ENCODE data around the gene LRRC51.

Gene LRRC51

DNA sequence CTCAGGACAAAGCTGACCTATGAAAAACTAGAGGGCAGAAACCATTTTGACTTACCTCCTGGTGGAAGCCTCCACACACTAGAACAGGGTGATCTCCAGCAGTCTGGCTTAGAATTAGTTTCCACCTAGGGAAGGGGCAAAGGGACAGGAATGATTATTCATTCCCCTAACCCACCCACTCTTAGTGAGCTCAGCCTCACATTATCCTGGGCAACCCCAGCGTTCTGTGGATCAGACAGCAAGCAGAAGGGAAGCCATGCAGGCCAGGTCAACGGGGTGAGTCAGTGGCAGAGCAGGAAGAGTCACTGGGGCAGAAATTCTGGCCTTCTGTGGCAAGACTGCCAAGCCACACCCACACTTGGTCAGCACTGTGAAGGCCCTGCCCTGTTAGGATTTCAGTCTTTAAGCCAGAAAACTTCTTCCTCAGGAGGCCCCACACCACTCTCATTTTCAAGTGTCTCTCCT, 10.8 kb upstream of the LRRC51 start:
- no peak for DNase-seq (ENCODE audit: extremely low read depth in 1 of 2, low read depth in 1 of 2)

DNA sequence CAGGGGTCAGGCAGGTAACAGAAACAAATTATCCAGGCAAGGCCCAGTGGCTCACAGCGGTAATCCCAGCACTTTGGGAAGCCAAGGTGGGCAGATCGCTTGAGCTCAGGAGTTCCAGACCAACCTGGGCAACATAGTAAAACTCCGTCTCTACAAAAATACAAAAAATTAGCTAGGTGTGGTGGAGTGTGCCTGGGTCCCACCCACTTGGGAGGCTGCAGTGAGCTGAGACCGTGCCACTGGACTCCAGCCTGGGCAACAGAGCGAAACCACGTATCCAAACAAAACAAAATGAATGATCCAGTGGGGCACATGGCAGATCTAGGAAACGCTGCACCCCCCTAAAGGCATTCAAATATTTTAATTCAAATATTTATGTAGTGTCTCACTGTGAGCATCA, 10.2 kb upstream of the LRRC51 start:
- no peak for DNase-seq (ENCODE audit: extremely low read depth in 1 of 2, low read depth in 1 of 2)

DNA sequence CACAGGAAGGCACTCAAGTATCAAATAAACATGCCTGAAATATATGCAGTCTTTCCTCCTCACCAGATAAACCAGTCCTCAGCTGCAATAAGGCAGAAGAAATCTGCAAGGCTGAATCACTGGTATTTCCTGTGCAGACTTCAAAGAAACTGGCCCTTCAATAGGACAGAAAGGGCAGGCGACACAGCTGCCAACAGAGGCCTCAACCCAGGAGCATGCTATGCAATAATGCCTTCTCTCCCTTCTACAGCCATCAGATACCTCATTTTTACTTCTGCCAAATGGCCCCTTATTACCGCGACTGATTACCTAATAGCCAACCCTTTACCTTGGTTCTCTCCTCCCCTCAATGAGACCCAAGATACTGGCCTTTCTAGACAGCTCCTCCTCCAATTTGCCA, 8.3 kb upstream of the LRRC51 start:
- no peak for DNase-seq (ENCODE audit: extremely low read depth in 1 of 2, low read depth in 1 of 2)

DNA sequence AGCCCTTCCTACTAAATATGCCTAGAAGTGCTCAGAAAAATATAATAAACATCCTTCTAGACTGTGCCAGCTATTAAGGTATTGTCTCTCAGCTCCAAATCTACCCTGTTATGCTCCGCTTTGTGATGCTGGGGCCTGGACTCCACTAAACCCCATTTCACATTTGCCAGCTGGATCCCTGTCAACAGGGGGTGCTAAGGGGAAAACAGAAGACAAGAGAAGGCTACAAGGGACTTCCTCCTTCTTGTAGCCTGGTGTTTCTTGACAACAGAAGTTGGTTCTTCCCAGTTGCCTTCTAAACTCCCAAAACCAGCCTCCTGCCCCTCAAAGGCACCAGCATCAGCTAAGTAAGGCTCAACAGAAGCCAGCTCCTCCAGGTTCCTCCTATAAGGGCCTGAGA, 5.5 kb upstream of the LRRC51 start:
- DNase-seq (ENCODE audit: extremely low read depth in 1 of 2, low read depth in 1 of 2), result no peak

DNA sequence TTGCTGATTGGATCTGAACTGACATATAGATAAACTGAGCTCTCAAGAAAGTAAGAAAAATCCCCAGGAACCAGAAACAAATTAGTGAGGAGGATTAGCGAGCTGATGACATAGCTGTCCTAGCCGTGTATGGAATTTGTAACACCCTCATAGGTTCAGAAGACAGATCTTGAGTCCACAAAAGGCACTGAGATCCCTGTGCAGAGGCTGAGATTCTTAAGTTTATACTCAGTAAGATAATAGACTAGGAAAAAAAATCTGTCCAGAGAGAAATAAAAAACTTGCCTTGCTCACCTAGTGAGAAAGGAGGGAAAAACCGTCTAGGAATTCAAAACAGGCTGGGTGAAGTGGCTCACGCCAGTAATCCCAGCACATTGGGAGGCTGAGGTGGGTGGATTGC, 4.9 kb upstream of the LRRC51 start:
- DNase-seq (ENCODE audit: extremely low read depth in 1 of 2, low read depth in 1 of 2), result no peak

DNA sequence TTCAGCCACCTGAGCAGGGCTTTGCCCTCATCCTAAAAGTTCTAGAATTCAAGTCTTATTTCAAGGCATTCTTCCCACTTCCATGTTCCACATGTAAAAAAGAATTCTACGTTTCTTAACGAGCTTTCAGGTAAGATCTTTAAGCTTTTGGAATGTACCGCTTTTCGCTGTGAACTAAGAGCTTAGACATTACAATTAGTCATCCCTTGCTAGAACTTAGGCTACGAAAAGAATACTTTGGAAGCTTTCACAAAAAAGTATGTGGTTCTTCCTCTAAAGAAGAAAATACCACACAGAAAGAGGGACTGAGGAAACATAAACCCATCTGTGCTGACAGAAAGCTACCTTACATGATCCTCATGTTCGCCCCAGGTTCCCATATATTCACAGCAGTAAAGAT, 2.2 kb upstream of the LRRC51 start:
- no peak for DNase-seq (ENCODE audit: extremely low read depth in 1 of 2, low read depth in 1 of 2)

DNA sequence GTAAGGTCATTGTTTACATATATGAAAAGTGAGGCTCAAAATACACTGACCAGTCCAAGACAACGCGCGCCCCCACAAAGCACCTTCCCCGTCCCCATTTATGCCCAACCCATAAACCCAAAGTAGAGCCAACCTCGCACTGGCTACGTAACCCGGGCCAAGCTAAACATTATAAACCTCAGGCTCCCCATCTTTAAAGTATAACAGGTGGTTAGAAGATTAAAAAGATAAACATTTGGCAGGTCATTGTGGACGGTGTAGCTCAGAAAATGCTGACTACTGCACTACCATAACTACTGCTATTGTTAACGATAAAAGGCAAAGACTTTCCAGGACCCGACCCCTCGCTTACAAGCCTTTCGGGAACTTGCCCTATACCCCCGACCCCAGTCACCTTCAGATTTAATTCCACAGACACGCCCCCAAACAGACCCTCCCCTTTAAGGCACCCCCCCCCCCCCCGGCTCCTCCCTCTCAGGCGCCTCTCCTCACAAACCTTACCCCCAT, 778 bp upstream of the LRRC51 start:
- no peak for DNase-seq (ENCODE audit: extremely low read depth in 1 of 2, low read depth in 1 of 2)

DNA sequence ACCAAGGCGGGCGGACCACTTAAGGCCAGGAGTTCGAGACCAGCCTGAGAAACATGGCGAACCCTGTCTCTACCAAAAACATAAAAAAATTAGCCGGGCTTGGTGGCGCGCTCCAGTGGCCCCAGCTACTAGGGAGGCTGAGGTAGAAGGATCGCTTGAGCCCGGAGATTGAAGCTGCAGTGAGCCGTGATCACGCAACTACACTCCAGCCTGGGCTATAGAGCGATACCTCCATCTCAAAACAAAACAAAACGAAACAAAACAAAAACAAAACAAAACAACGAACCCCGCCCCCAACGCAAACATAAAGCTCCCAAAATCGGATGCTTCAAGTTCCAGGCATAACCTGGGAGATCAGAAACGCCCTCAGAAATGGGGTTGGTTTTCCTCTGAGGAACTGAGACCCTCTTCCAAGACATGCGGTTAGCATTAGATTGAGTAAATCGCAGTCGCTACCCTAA, 564 bp downstream of the LRRC51 start:
- no peak for DNase-seq (ENCODE audit: extremely low read depth in 1 of 2, low read depth in 1 of 2)

DNA sequence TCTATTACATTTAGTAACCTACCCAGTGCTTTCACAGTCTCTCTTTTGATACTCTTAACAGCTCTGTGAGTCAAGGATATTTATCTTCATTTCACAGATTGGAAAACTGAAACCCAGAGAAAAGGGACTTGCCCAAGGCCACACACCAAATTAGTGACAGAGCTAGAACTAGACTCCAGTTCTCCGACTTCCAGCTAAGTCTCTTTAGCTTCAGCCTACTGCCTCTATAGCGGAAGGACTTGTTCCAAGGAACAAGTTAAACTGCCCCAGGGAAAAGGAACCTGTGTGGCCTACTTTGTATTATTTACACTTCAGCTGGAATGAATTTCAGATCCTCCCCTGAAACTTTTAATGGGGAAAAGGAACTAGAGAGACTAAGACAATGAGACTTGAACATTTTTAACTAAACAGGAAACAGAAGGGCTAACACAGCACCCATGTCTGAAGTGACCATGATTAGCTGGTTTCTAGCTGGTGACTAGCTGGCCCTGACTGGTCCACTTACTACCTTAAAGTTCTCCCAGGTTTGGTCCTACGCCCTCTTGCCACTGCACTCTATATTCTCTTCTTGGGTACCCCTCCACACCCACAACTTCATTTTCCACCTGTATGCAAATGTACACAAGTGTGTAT, 1.3 kb downstream of the LRRC51 start:
- no peak for DNase-seq (ENCODE audit: extremely low read depth in 1 of 2, low read depth in 1 of 2)

DNA sequence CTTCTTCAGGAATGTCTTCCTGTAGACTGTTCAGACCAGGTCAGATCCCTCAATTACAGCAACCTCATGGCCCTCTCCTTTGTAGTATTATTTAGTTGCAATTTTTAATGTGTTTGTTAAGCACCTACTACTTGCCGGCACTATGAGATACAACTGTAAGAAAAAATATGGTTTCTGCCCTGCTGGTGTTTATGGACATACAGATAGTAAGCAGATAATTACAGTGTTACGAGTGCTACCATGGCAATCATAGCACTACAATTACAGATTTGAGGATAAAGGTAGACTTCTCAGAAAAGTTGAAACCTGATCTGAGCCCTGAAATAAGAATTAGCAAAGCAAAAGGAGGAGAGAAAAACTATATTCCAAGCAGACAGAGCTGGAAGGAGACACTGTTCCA, 2.8 kb downstream of the LRRC51 start:
- DNase-seq (ENCODE audit: extremely low read depth in 1 of 2, low read depth in 1 of 2), result no peak

DNA sequence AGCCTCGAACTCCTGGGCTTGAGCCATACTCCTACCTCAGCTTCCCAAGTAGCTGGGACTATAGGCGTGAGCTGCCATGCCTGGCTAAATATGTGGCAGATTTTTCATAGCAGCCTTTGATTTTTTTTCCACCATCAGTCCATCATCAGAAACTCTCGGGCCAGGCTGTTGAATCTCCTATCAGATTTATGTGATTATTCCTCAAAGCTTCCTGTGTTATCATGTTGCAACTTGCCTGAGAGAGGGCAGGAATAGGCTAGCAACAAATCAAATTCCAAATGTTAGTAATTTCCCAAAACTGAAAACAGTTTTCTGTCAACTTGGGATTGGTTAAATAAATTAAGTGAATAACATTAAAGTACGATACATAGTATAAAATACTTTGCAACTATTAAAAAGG, 3.4 kb downstream of the LRRC51 start:
- DNase-seq (ENCODE audit: extremely low read depth in 1 of 2, low read depth in 1 of 2), result no peak

DNA sequence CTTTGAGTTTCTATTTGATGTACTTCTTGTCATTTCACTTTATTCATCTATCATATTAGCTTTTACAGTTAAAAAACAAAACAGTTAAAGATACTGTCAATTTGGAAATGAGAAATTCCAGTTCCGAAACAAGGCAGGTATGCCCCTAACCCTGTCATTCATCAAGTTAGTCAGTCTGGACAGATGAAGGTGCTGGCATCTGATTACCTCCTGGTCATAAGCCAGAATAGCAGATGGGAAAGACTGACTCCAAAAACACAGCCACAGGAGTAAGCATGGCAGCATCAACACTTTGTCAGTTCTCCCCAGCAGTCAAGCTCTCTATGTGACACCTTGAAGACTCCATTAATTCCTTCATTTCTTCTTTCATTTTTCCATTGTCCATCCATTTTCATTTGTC, 4.3 kb downstream of the LRRC51 start:
- no peak for DNase-seq (ENCODE audit: extremely low read depth in 1 of 2, low read depth in 1 of 2)

DNA sequence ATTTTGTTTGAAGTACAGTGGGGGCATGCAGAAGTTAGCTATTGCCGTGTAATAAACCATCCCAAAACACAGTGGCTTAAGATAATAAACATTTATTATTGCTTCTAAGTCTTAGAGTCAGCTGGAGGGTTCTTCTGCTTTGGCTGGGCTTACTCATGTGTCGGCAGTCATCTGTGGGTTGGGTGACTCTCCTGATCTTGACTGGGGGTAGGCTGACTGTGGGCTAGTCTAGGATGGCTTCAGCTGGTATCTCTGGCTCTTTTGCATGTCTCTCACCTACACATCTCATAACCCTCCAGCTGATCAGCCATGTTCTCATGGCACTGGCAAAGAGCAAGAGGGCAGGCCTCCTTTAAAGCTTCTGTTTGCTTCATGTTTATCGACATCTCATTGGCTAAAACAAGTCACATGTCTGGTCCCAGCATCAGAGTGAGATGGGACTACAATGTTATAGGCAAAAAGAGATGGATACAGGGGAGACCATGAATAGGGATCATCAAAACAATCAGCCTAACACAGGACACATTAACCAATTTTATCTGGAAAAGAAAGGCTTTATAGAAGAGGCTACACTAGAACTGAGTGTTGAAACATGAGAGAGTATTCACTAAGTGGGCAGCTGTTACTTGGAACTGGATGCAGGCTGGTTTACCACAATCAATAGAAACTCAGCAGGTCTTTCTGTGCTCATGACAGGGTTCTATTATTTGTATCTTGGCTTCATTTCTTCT, 5.1 kb downstream of the LRRC51 start:
- no peak for DNase-seq (ENCODE audit: extremely low read depth in 1 of 2, low read depth in 1 of 2)

DNA sequence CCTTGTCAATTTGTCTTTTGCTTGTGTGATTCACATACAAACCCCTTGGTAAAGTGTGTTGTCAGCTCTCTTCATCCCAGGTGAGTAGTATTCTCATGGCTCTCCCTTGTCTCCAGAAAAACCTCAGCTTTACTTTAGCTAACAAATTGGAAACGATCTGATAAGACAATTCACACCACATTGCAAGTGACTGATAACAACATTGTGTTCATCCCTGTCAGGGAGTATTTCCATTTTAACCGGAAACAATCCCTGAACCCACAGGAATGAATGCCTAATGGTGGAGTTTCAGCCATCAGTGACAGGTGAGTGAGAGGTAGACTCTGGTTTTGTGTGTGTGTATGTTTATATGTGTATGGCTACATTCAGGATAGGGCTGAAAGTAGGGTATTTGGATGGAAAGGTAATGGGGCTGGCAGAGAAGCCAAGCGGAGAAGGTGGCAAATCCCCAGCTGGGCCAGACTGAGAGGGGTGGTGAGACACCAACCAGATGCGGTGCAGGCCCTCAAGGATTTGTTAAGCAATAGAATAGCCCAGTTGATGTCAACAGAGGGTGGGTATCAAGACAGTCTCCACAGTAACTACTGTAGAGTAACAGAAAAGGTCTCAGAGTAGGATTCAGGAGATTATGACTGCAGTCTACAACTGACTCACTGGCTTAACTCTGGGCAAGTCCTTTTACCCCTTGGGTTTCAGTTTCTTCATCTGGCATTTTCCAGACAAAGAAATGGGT, 7.6 kb downstream of the LRRC51 start:
- no peak for DNase-seq (ENCODE audit: extremely low read depth in 1 of 2, low read depth in 1 of 2)

DNA sequence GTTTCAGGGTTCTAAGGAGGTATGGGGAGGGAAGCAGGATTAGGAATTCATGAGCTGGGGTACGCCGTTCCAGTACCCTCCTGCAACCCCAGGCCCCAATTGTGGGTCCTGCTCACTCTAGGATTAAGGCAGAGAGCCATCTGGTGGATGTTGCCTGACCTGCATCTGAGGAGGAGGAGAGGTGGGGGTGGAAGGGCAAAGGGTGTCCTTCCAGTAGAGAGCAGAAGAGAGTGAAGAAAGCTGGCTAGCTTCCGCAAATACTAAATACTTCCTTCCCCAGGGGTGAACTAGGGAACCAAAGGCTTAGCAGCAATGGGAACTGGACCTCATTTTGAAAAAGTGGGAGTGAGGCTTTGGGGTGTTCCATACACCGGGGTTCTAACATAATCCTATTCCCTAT, 10.6 kb downstream of the LRRC51 start:
- DNase-seq (ENCODE audit: extremely low read depth in 1 of 2, low read depth in 1 of 2), result no peak

DNA sequence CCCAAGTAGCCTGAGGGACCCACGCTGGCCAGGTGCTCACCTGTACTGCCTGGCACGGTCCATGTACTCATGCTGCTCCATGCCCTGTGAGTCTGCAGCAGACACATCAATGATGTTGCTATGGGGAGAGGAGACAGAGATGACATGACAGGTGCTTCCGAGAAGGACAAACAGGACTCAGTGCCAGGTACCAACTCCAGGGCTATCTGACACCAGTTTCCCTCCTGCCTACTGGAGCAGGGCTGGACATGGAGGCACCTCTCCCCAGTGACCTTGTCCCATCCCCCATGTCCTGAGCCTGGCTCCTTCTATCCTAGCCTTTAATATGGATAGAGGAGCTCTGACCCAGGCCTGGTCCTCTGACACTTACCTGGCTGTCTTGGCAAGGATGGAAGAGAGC, 18.1 kb downstream of the LRRC51 start:
- DNase-seq (ENCODE audit: extremely low read depth in 1 of 2, low read depth in 1 of 2), result no peak

DNA sequence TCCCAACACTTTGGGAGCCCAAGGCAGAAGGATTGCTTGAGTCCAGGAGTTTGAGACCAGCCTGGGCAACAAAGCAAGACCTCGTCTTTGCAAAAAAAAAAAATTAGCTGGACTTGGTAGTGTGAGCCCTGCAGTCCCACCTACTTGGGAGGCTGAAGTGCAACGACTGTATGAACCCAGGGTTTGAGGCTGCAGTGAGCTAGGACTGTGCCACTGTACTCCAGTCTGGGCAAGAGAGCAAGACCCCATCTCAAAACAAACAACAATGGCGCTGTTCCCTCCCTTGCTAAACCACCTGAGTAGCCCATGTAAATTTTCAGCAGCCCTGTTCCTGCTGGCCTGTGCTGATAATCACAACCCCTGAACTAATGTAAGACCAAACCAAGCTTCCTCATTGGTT, 19.4 kb downstream of the LRRC51 start:
- no peak for DNase-seq (ENCODE audit: extremely low read depth in 1 of 2, low read depth in 1 of 2)

DNA sequence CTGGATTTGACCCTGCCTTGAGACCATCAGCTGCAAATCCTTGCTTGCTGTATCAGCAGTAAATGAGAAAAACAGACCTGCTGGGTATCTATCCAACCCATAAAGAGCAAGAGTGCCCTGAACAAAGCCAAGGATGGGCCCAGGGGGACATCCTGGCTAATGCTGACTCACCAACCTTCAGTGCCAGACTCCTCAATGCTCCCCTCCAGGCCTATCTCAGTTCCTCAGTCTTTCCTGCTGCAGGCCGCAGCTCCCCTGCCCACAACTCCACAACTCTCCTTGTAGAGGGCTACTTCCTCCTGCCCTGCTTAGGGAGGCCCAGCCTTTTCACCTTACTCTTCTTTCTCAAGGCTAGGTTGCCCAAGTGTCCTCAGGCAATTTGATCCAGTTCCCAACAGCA, 19.8 kb downstream of the LRRC51 start:
- no peak for DNase-seq (ENCODE audit: extremely low read depth in 1 of 2, low read depth in 1 of 2)

DNA sequence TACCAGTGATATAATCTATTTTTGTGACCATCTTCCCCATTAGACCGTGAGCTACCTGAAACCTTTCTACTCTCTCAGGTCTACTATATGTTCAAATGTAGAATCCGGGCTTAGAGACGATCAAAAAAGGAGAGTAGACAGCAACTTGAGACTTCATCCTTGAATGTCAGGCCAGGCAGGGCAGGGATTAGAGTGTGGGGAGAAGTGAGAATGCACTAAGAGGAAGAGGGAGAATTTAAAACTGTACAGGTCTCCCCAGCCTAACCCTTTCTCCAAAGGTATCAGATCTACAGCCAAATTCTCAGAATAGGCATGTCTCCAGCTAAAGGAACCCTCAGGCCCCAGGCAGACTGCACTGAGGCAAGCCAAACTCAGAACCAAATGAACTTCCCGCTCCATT, 21.5 kb downstream of the LRRC51 start:
- DNase-seq (ENCODE audit: extremely low read depth in 1 of 2, low read depth in 1 of 2), result no peak

DNA sequence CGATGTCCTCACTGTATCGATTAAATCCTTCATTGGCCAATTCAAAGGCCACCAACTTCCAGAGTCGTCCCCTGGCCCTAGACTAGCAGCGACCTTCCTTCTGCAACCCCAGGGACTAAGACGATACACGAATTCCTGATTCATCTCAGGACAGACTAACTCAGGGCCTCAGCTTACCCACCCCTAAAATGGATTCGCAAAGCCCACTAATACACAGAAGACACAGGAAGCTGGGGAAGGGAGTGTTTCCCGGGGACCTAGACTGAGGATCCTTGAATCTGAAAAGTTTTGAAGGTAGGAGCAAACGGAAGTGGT, 21.9 kb downstream of the LRRC51 start:
- DNase-seq (ENCODE audit: extremely low read depth in 1 of 2, low read depth in 1 of 2), result no peak

DNA sequence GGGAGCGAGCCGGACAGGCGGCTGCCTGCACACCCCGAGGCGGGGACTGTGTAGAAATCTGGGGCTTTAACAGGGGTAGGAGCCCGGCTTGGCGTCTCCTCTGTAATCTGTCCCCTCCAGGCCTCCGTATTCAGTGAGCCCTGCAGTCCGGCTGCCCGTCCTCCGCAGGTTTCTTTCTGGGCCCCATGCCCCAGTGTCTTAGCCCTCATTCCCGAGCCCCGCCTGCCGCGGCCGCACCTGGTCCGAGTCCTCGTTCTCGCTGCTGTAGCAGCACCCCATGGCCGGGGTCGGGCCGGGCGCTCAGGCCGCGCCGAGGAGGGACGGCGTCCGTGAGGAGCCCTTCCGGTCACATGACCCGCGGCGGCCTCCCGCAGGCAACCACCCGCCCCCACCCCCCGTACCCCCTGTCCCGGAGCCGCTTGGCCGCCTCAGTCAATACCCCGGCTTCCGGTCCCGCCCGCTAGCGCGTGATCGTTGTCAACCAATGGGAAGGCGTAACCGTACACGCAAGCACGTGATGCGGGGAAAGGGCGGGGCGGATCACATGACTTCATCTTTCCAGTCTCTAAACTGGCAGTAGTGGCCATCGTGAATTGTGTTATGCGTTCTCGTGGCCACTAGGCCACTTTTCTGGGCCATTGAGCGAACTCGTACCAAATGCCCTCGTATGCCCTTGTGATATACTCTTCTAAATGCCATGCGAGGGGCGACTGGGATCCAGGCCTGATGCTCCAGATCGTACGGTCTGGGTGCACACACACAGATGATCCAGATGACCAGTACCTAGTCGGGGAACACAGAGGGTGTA, 22.5 kb downstream of the LRRC51 start, which contains the start of gene LAMTOR1:
TSS of gene LAMTOR1 (minus strand) at position 352 of the 808 bp plus-strand sequence. CDS start at position 279, 73 bp downstream.
- DNase-seq (ENCODE audit: extremely low read depth in 1 of 2, low read depth in 1 of 2), result peak; percentile 96 to 99

Measured in stimulated activated CD8-positive, alpha-beta memory T cell treated with anti-CD3 and anti-CD28 coated beads, Interleukin-7, amount 100 ng/mL, for 48 hours (primary cell).